Thyroid gland (tissue), 4 donors: Measurements from ENCODE around the gene NDUFA13. TPM values are rescaled to one million over a fixed set of nuclear protein-coding genes. Genes with fewer than 3 reads are reported as not detected.

Experiments used
- DNase-seq, 2 donors: peaks; one replicate each; pipeline ENCODE4 v3.0.0-alpha.2; 2019
- H3K27ac ChIP-seq, 3 donors: fragments of 200-600 bp; sonication (generic); 1 replicate in 2 of 3; 2 replicates in 1 of 3; pipeline ENCODE4 v1.5.1; 2016 to 2019; ENCODE audit warnings: mild to moderate bottlenecking in 1 of 3, moderate library complexity in 1 of 3
- H3K27me3 ChIP-seq: fragments of 200-600 bp; sonication (generic); one replicate; pipeline ENCODE4 v1.5.1; 2019
- H3K36me3 ChIP-seq, 2 donors: fragments of 200-600 bp; sonication (generic); one replicate each; pipeline ENCODE4 v1.5.1; 2016 to 2019
- H3K4me1 ChIP-seq, 2 donors: fragments of 200-600 bp; sonication (generic); one replicate each; pipeline ENCODE4 v1.5.1; 2017 to 2019
- H3K4me3 ChIP-seq, 3 donors: fragments of 200-600 bp; sonication (generic); replicated peaks in 1 of 3; 1 replicate in 2 of 3; 2 replicates in 1 of 3; pipeline ENCODE4 v1.5.1; 2016; ENCODE audit warnings: mild to moderate bottlenecking in 1 of 3
- H3K9me3 ChIP-seq: fragments of 200-600 bp; sonication (generic); one replicate; pipeline ENCODE4 v1.5.1; 2017
- CTCF ChIP-seq, 6 experiments: fragments of 200-600 bp in 3 of 6; fragments of 450-650 bp in 3 of 6; sonication (generic) in 3 of 6; IDR thresholded peaks; one replicate each; pipeline ENCODE4 v1.5.1; 2016 to 2019; ENCODE audit warnings: antibody characterized with exemption in 6 of 6, mild to moderate bottlenecking in 2 of 6, inconsistent platforms in 1 of 6, moderate library complexity in 1 of 6
- POLR2A ChIP-seq, 2 donors: fragments of 450-650 bp; IDR thresholded peaks; one replicate each; pipeline ENCODE4 v1.6.1; 2017; ENCODE audit warnings: antibody characterized with exemption in 2 of 2, mild to moderate bottlenecking in 2 of 2, moderate library complexity in 1 of 2
- WGBS, 2 donors: methylation state at CpG; one replicate each; pipeline ENCODE4 v1.1.5; 2017; 5-methylcytosine and 5-hydroxymethylcytosine counted together
- intact Hi-C: fragments of 100-400 bp; cut with DNase I; formaldehyde crosslinking; loops from one replicate; pipeline ENCODE4 v1.15.1; 2023
- total RNA-seq, 4 donors: library from RNA; depleted of rRNA; stranded (reverse); fragments of >200 nt; gene quantifications; one replicate each; pipeline ENCODE4 v1.2.3, GENCODE V29; 2016

The NDUFA13 gene
- total RNA-seq, 4 donors from 2014 or later = 32.8 to 265 (median 63.6) TPM

GRCh38 chr19:19505669-19506326 is 10.2 kb upstream of the NDUFA13 start:
- no peak for DNase-seq
- H3K36me3 ChIP-seq = peaks cover 34 to 45% of the 10 kb centered on the region in 2 donors
- H3K9me3 ChIP-seq = no peaks in the 10 kb centered on the region
- H3K4me1 ChIP-seq = peaks cover 4 to 13% of the 10 kb centered on the region in 2 donors
- TF ChIP-seq CTCF (IDR thresholded peaks at IDR 0.05) (no peak), POLR2A (IDR thresholded peaks at IDR 0.05) (no peak)
- intact Hi-C loops = no loop called here
- H3K27ac ChIP-seq = no peak overlapping the region
- no peaks in the 10 kb centered on the region for H3K27me3 ChIP-seq
- WGBS, 2 donors = 89 to 92% methylated on average over 24 to 27 of the region's 27 CpGs
- H3K4me3 ChIP-seq = no peak overlapping the region

- DNase-seq = no peak
- Histone ChIP-seq H3K36me3 (peaks cover 26 to 37% of the 10 kb centered on the region in 2 donors), H3K27me3 (no peaks in the 10 kb centered on the region), H3K9me3 (no peaks in the 10 kb centered on the region), H3K4me1 (peaks cover 4 to 13% of the 10 kb centered on the region in 2 donors), H3K4me3 (no peak overlapping the region), H3K27ac (no peak overlapping the region)
- TF ChIP-seq POLR2A (IDR thresholded peaks at IDR 0.05) (no peak), CTCF (IDR thresholded peaks at IDR 0.05) (no peak)
- 90 to 91% methylated on average over 12 of the region's 12 CpGs for WGBS, 2 donors
- intact Hi-C loops = no loop called here
Measured at GRCh38 chr19:19506592-19506991, 9.4 kb upstream of the NDUFA13 start.

GRCh38 chr19:19507354-19507753 is 8.7 kb upstream of the NDUFA13 start:
- 84 to 91% methylated on average over 7 to 8 of the region's 8 CpGs for WGBS, 2 donors
- no peak for TF ChIP-seq POLR2A (IDR thresholded peaks at IDR 0.05)
- no peak for TF ChIP-seq CTCF (IDR thresholded peaks at IDR 0.05)
- H3K27me3 ChIP-seq = no peaks in the 10 kb centered on the region
- no peak overlapping the region for H3K27ac ChIP-seq
- intact Hi-C loops = no loop called here
- peaks cover 18 to 29% of the 10 kb centered on the region in 2 donors for H3K36me3 ChIP-seq
- no peak for DNase-seq
- peaks cover 4 to 13% of the 10 kb centered on the region in 2 donors for H3K4me1 ChIP-seq
- no peak overlapping the region for H3K4me3 ChIP-seq
- no peaks in the 10 kb centered on the region for H3K9me3 ChIP-seq

- TF ChIP-seq CTCF (IDR thresholded peaks at IDR 0.05) (no peak), POLR2A (IDR thresholded peaks at IDR 0.05) (no peak)
- DNase-seq = no peak
- WGBS, 2 donors = 79 to 86% methylated on average over 7 to 11 of the region's 11 CpGs
- Histone ChIP-seq H3K9me3 (no peaks in the 10 kb centered on the region), H3K27ac (no peak overlapping the region), H3K4me3 (no peak overlapping the region), H3K36me3 (peaks cover 14 to 23% of the 10 kb centered on the region in 2 donors), H3K27me3 (no peaks in the 10 kb centered on the region), H3K4me1 (peaks cover 0 to 7% of the 10 kb centered on the region in 2 donors)
- intact Hi-C loops = no loop called here
Measured at GRCh38 chr19:19508217-19508616, 7.8 kb upstream of the NDUFA13 start.

- TF ChIP-seq POLR2A (IDR thresholded peaks at IDR 0.05) (no peak), CTCF (IDR thresholded peaks at IDR 0.05) (no peak)
- DNase-seq = no peak
Measured at GRCh38 chr19:19510432-19510831, 5.6 kb upstream of the NDUFA13 start.

More at GRCh38 chr19:19510432-19510831, 5.6 kb upstream of the NDUFA13 start:
- no peak overlapping the region for H3K27ac ChIP-seq
- no peaks in the 10 kb centered on the region for H3K27me3 ChIP-seq
- WGBS, 2 donors = 26 to 49% methylated on average over 6 of the region's 6 CpGs
- intact Hi-C loops = no loop called here
- H3K4me1 ChIP-seq = peaks cover 0 to 9% of the 10 kb centered on the region in 2 donors
- peaks cover 9% of the 10 kb centered on the region in 2 donors for H3K36me3 ChIP-seq
- H3K4me3 ChIP-seq = no peak overlapping the region
- no peaks in the 10 kb centered on the region for H3K9me3 ChIP-seq
